HG03442 (cell line): ENCODE data around the gene PPFIA3.
"Not testable (repeated sequence)": the region's sequence is repeated elsewhere in the genome, so short reads cannot be mapped to it uniquely, and the experiment has no call there.

Source experiments
- ATAC-seq: cut with Tn5 transposase; IDR thresholded peaks from one replicate; pipeline ENCODE4 v1.9.1; 2021; ENCODE audit warnings: mild to moderate bottlenecking, moderate library complexity; ENCODE audit not compliant: unreplicated experiment

The PPFIA3 gene

DNA sequence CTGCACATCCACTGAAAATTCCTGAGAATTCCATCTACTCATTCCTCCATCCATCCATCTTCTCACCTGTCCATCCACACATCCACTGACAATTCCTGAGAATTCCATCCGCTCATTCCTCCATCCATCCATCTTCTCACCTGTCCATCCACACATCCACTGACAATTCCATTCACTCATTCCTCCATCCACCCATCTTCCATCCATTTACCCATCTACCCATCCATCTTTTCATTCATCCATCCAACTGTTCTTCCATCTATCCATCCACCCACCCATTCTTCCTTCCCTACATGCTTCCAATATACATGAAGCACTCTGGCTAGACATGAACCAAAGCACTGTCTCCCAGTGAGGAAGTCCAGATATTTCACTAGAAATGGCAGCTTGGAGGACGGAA, 53.9 kb downstream of the PPFIA3 start:
- no peak for ATAC-seq

DNA sequence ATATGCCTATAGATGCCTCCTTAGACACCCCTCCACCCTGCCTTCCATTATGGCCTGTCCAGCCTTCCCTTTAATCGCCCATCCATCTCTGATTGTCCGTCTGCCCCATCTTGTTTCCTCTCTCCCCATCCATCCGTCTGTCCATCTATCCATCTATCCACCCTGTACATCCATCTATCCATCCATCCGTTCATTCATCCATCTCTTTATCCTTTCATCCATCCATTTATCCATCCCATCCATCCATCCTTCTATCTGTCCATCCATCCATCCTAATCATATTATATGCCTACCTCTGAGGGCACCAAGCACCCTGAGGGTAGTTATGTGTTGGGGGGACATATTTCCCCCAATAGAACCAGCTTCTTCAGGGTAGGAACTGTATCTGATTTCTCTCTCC, 61.3 kb downstream of the PPFIA3 start:
- no peak for ATAC-seq

DNA sequence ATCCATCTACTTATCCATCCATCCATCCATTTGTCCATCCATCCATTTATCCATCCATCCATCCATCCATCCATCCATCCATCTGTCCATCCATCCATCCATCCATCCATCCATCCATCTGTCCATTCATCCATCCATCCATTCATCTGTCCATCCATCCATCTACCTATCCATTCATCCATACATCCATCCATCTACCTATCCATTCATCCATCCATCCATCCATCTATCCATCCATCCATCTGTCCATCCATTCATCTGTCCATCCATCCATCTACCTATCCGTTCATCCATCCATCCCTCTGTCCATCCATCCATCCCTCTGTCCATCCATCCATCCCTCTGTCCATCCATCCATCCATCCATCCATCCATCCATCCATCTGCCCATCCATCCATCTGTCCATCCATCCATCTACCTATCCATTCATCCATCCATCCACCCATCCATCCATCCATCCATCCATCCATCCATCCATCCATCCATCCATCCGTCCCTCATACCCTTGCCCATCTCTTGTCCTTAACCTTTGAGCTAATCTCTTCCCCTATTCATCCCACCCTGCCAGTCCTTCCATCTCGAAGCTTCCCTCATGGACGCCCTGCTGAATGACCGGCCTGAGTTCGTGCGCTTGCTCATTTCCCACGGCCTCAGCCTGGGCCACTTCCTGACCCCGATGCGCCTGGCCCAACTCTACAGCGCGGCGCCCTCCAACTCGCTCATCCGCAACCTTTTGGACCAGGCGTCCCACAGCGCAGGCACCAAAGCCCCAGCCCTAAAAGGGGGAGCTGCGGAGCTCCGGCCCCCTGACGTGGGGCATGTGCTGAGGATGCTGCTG, 62.9 kb downstream of the PPFIA3 start:
- not testable (repeated sequence) for ATAC-seq

DNA sequence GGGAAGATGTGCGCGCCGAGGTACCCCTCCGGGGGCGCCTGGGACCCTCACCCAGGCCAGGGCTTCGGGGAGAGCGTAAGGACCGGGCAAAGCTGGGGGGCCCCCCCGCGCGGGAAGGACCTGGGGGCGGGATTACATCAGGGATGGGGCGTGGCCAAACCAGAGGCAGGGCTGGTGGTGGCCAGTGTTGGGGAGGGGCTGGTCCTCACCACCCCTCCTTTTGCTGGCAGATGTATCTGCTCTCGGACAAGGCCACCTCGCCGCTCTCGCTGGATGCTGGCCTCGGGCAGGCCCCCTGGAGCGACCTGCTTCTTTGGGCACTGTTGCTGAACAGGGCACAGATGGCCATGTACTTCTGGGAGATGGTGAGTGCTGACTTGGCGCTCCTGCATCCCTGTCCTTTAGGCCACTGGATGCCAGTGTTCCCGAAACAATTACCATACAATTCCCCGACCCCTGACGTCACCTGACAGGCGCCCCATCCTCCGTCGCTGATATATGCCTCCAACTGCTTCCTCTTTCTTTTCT, 63.6 kb downstream of the PPFIA3 start:
- ATAC-seq = no peak

DNA sequence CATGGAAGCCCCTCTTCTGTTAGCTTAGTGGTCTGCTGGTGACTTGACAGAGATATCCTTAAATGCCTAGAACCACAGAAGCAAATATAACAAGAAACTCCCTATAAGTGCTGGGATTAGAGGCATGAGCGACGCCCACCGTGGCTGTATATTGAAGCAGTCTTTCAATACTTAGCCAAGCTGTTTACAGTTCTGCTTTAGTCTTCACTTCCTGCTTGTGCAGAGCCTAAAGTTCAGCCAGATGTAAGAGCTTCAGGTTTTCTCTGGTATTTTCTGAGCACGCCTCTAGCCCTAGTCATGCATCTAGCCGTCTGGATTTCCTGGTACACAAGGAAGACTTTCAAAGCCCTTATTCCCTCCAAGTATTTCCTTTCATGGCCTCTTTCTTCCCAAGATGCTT, 66.8 kb downstream of the PPFIA3 start:
- no peak for ATAC-seq

DNA sequence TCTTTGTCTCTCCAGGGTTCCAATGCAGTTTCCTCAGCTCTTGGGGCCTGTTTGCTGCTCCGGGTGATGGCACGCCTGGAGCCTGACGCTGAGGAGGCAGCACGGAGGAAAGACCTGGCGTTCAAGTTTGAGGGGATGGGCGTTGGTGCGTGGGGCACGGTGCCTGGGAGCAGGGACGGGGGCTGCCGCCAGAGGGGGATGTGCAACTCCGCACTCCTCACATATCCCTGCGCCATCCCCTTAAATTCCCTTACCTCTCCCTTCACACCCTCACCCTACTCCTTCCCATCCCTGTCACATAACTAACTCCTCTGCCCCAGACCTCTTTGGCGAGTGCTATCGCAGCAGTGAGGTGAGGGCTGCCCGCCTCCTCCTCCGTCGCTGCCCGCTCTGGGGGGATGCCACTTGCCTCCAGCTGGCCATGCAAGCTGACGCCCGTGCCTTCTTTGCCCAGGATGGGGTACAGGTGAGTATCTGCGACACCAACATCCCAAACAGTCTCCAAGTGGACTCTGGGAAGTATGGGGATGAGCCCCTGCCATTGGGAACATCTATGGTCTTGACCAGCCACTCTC, 69.4 kb downstream of the PPFIA3 start:
- ATAC-seq = no peak

DNA sequence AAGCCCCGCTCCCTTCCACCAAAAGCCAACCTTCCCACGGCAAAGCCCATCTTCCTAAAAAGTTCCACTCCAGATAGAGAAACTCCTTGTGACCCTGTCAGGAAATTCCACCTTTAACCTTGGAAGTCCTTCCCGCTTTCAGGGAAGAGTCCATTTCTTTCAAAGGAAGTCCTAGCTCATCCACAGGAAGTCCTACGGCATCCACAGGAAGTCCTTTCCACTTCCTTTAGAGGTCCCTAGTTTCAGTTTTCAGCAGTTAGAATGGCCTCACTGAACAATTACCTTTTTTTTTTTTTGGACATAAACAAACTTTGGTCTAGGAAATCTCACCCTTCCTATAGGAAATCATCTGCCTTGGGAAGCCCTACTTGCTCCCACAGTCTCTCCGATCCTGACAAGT, 69.9 kb downstream of the PPFIA3 start:
- no peak for ATAC-seq

DNA sequence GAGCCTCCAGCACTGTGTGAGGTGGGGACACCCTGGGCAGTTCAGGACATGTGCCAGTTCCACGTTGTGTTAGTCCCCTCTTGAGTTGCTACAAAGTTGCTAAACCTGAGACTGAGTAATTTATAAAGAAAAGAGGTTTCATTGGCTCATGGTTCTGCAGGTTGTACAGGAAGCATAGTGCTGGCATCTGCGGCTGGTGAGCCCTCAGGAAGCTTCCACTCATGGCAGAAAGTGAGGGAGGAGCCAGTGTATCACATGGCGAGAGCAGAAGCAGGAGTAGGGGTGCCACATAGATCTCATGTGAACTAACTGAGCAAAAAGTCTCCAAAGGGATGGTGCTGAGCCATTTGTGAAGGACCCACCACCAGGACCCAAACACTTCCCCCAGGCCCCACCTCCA, 71.4 kb downstream of the PPFIA3 start:
- no peak for ATAC-seq

DNA sequence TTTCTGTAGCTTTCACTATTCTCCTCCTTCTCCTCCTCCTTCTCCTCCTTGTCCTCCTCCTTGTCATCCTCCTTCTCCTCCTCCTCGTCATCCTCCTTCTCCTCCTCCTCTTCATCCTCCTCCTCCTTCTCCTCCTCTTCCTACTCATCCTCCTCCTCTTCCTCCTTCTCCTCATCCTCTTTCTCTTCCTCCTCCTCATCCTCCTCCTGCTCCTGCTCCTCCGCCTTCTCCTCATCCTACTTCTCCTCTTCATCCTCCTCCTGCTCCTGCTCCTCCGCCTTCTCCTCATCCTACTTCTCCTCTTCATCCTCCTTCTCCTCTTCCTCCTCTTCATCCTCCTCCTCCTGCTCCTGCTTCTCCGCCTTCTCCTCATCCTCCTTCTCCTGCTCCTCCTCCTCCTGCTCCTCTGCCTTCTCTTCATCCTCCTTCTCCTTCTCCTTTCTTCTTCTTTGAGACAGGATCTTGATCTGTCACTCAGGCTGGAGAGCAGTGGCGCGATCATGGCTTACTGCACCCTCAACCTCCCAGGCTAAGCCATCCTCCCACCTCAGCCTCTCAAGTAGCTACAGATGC, 74.6 kb downstream of the PPFIA3 start:
- ATAC-seq = no peak

DNA sequence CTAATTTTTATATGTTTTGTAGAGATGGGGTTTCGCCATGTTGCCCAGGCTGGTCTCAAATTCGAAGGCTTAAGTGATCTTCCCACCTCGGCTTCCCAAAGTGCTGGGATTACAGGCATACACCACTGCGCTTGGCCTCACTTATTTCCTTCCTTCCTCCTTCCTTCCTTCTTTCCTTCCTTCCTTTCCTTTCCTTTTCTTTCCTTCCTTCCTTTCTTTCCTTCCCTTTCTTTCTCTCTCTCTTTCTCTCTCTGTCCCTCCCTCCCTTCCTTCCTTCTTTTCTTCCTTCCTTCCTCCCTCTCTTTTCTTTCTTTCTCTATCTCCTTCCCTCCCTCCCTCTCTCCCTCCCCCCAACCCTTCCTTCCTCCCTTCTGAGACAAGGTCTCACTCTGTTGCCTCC, 75.1 kb downstream of the PPFIA3 start:
- no peak for ATAC-seq

DNA sequence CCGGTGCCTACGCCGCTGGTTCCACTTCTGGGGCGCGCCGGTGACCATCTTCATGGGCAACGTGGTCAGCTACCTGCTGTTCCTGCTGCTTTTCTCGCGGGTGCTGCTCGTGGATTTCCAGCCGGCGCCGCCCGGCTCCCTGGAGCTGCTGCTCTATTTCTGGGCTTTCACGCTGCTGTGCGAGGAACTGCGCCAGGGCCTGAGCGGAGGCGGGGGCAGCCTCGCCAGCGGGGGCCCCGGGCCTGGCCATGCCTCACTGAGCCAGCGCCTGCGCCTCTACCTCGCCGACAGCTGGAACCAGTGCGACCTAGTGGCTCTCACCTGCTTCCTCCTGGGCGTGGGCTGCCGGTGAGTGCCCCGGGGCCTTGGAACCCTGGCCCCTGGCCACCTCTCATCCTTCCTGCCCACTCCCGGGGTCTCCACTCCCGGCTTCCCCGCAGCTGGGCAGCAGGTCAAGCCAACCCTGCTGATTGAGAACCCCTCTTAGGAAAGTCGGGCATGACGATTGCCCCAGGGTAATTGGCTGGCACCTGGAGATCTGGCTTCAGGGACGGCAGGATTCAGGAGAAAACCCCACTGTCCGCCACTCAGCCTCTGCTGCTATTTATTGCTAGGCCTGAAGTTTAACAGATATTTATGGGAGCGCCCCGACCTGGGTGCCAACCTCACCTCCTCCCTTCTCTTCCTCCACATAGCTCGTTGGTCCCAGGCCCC, 77.3 kb downstream of the PPFIA3 start:
- ATAC-seq = no peak

DNA sequence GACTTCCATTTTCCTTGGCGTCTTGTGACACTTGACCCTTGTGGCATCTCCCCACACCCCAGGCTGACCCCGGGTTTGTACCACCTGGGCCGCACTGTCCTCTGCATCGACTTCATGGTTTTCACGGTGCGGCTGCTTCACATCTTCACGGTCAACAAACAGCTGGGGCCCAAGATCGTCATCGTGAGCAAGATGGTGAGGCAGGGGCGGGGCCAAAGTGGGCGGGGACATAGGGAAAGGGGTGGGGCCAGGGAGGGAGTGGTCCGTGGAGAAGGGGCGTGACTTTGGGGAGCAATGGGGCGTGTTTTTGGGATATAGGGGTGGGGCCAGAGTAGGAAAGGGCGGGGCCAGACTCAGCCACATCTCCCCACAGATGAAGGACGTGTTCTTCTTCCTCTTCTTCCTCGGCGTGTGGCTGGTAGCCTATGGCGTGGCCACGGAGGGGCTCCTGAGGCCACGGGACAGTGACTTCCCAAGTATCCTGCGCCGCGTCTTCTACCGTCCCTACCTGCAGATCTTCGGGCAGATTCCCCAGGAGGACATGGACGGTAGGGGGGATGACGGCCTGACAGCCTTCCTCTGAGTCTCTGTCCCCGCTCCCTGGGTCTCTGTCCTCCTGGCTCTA, 81.0 kb downstream of the PPFIA3 start:
- no peak for ATAC-seq
